NOMO-1 (cell line): Measurements from ENCODE around the gene MCC.

Source experiments
- DNase-seq, 2 experiments: peaks; one replicate each; lab custom pipeline; 2025; ENCODE audit not compliant: unreplicated experiment in 2 of 2; lab: John Stamatoyannopoulos, UW

Gene MCC

DNA sequence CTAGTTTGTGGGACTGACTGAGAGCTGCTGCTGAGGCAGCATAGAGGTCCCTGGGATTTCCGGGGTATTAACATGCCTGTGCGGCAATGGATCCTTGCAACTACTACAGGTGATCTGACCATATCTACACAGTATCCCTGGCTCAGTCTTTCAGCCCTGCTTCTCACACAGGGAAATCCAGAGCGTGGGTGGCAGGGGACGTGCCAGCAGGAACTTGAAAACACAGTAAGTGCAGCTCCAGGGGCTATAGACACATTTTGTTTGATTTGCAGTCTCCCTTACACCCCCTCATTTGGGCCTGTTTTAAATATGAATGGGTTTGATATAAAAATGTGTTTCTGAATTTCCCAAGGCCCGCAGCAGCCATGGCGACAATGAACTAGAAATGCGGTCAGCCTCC lies 302.2 kb downstream of the MCC start:
- no peak for DNase-seq

DNA sequence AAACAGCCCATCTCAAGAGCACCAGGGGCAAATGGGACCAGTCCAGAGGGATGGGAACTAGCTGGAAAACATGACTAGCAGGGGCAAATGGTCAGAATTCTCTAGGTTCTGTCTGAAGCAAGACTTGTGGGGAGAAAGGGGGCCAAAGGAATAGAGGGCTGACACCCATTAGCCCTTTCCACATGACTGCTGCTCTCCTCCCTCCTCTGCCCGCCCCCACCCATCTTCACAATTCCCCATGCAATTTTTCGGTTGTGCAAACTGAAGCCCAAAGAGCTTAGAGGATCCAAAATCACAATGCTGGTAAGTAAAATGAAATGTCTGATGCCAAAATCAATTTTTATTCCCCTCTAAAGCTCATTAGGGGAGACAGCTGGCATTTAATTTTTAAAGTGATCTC lies 304.6 kb downstream of the MCC start:
- DNase-seq = no peak

DNA sequence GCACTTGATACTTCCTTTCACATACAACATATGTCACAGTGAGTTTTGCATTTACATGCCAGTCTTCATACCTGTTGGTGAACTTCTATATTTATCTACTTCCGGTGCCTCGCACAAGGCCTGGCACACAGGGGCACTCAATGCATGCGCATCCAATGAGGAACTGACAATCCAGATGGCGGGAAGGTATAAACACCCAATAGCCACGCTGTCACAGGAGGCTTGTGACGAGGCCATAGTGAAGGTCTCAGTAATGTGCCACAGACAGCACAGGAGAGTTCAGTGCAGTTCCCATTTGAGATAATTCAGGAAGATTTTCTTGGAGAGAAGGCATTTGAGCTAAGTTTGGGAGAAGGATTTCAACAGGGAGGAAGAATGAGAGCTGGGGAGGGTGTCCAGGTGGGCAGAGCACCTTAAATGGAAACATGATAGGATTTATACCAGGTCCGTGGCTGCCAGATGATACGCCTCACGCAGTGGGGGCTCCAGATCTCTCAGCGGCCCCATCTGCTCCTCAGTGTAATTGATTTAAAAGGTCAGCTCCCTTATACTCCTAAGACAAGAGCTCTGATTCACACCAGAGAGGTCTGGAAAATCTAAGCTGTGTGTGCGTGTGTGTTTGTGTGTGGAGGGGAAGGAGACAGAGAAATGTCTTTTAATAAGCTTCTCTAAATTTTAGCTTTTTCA lies 305.5 kb downstream of the MCC start:
- DNase-seq = no peak

DNA sequence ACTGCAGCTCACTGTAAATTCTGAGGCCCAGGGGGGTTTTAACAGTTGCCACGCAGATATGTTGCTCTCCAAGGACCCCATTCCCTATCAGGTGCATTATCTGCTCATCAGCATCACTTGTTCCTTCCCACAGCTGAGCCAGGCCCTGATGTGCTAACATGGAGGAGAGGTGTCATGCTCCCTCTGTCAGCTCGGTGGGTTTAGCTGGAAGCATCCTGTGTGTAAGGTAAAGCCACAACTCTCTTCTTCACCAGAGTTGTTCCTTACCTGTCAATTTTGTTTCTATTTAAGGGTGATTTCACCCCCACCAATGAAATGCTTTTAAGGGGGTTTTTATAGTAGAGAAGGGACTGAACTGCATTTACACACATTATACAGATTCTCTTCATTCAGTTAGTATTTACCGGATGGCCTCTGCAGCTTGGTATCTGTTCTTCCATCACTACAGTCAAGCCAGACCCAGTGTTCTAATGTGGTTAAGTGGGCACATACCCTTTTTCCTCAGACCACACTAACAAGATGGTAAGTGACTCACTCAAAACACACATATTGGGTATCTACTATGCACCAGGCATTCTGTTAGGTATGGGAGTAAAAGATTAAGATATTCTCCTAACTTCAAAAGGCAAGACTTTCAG lies 306.3 kb downstream of the MCC start:
- no peak for DNase-seq

DNA sequence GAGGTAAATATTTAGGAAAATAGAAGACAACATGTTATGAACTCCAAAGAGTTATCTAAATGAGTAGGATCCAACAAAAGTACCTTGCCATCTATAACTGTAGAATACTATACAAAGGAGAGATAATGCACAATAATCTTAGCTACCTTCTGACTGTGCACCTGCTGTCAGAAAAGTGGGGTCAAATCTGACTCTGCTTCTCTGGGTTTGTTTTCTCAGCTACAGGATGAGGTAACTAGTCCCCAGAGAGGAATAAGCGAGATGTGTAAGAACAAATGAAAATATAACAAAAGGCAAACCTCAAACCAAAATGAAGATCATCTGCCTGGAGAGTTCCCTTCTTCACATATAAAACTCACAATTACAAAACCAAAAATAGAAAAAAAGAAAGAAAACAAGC lies 306.8 kb downstream of the MCC start:
- DNase-seq = no peak

DNA sequence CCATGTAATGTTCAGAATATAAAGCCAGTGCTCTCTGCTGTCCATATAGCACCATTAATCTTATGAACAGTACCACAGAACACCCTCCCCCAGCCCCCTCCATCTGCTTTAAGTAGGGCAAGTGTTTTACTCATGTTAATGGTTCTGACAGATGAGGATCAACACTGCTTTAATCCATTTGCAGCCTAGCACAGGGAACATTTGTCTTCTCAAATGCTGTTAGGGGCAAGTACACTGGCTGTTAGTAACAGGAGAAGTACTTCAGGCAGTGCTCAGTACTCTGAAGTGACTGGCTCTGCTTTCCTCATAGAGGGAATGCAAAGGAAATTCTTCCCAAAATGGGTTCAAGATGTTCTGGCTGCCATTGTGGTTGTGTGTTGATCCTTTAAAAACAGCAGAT lies 309.1 kb downstream of the MCC start:
- DNase-seq = no peak

DNA sequence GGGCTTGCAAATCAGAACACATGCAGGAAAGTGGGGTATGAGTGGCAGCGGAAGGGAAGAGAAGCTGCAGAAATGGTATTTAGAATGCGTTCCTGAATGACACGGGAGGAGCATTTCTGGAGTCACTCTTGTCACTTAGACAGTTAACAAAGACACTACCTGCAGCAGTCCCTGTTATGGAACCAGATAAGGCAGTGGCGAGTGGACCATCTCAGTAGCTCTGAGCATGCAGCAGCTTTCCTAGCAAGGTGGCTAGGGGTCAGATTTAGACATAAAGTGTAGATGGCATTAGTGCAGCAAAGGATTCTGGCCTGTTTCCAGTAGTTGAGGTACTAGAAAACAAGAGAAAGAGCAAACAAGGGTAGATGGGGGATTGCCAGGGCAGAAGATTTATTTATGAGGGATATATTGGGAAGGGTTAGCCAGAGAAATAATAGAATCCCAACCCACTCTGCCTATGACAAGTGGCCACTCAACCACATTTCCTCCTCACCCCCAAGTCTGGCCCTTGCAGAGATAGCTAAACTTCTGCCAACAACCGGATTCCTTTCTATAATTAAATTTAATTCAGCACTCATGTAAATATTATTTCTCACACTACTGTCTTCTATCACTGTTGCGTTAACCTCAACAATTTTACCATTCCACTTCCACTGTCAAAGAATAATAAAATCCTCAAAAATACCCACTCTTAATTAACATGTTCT lies 310.0 kb downstream of the MCC start:
- DNase-seq = no peak

DNA sequence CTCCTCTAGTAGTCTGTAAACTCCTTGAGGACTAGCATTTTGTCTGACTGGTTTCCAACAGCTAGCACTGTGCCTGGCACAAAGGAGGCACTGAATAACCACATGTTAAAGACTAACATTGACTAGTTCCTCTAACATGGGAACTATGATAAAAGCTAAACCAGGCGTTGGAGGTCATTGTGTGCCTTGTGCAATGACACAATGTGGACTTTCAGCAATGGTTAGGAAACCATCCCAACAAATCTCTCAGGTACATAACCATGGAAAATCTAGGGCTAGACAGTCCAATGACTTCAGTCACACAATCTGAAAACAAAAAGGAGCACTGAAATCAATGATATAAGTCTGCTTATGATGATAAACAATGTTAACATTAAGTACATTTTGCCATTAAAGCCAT lies 311.0 kb downstream of the MCC start:
- DNase-seq = no peak

DNA sequence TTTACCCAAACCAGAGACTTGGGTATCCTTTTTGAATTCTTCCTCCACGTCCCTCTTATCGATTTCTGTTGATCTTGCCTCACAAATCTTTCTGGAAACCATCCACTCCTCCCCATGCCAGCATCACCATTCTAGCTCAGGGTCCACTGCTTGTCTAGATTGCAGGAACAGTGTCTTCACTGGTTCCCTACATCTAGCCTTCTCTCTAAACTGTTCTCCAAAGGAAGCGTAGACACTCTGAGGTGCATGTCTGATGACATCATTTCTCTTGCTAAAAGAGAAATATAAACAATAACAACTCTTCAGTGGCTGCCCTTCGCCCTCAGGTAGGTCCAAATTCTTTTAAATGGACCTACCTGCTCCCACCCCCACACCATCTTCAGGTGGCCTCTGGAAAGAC lies 311.5 kb downstream of the MCC start:
- DNase-seq = no peak

DNA sequence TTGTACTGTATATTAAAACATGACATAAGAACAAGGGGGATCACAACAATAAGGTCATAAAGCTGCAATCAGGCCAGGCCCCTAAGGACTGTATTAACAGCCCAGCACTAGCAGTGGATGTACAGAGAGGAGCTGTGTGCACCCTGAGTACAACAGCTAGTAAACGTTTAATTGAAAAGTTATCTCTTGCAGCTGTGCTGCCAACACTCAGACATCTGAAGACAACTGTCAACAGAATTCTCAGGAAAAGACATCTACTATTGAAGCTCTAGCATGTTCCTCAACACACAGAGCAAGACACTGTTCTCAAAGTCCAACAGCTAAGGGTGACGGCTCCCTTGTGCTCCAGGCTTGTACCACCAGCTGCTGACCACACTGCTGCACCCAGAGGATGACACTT lies 312.1 kb downstream of the MCC start:
- no peak for DNase-seq

DNA sequence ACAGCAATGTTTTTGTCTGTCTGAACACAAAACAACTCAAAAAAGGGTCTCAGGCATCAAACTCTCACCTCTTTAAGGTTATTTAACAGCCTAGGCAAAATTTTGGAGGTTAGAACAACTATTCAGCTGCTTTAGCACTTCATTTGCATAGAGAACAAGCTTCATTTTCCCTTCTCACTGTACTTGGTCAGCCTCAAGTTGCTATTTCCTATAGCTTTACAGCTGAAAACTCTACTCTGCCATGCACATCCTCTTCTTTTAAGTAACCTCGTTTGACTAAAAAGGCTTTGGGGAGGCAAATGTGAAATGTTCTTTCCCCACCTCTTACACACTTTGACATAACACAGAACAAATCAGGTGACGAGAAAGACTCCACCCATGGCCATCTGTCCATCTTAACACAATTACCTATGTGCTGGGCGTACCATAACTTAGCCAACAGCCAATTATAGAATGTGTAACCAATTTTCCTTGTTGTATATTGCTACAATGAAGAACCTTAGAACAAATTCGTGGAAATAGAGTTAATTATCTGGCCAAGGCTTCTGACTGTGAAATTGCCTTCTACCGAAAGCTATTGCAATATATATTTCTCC lies 315.9 kb downstream of the MCC start:
- no peak for DNase-seq

DNA sequence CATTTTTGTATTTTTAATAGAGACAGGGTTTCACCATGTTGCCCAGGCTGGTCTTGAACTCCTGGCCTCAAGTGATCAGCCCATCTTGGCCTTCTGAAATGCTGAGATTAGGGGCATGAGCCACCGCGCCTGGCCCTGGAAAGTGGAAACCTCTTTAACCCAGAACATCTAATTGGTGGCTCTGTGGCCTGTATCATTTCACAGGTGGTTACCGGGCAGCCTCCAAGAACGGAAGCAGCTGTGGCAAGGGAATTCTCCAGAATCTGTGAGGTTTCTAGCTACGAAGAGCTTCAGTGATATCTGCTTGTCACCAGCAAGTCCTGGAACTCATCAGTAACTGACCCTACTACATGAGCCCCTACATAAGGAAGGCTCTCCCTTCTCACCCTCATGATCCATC lies 316.7 kb downstream of the MCC start:
- no peak for DNase-seq

DNA sequence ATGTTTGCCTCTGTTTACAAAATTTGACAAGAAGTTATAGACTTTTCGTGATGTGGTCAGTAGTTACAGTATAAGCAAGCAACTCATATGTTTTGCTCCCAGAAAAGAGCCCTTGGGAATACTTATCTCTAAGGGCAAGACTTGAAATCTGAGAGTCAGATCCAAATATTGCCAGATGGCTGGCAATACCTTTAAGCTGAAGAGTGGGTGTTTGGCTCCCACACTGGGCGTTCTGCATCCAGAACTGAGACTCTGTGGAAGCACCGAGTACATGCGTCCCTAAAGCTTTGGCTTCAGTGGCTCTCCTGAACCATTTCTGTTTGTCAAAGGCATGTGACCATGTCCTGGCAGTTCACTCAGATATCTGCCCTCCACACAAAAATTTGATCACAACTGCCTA lies 317.5 kb downstream of the MCC start:
- no peak for DNase-seq

DNA sequence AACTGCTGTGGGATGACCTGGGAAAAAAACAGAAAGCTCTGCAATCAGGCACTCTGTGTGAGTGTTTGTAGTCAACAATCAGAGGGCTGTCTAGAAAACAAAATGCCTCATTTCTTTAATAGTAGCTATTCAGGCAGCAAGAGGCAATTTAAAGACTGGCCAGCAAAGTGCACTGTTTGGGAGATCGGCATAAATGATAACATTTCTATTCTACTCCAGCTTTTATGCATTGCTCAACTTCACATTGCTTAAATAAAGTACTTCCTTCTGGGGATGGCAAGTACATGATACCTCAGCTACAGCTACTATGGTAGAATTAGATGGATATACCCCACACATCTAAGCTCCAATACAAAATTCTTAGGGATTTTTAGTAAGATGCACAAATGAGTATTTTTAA lies 318.5 kb downstream of the MCC start:
- DNase-seq = no peak

DNA sequence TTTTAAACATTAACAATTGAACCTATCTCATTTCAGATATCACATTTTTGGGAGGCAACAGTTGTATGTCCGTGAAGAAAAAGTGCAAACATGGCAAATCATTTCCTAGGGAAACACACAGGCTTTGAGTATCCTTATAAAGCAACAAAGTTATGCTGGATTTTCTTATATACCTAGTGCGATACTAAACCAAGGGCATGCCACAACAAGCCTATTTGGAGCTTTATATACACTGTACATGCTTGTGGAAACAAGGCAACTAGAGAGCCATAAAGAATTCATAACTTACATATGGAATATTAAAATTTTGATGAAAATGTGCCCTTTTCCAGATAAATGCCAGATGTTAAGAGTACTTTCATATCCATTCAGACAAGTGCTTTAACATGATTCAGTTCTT lies 320.3 kb downstream of the MCC start:
- no peak for DNase-seq

DNA sequence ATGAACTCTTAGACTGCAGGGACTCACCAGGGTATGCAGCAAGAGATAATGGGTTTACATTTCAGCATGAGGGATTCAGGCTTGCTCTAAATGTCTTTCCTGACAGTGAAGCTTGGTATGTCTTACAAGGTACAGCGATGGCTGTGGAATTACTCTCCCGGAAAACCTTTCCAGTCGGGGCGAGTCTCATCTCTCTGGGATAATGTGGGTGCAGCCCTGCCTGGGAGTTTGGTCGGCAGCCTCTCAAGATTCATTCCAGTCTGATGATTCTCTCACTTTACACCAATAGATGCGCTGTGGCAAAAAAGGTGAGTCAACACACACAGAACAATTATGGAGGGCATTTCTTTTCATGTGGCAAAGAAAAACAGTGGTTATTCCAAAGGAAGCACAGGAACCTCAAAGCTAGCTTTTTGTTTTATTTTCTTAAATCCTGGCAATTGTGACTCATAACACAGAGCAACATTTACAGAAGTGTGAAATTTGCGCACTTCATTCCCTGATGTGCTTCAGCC lies 321.3 kb downstream of the MCC start:
- DNase-seq = no peak

DNA sequence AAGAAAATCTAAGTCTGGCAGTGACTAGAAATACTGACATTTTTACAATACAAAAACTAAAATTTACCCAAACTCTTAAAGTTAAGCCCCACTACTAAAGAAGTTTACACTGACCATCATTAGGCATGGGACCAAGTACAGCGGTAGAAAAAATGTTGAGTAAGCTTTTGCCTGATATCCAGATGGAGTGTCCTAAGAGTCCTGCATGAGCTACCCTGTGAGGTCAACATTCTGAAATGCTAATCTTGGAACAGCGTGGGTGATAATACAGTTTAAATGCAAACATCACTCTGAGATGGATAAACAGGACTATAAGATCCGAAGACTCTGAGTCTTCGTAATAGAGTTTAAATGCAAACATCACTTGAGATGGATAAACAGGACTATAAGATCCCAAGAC lies 322.0 kb downstream of the MCC start:
- no peak for DNase-seq

DNA sequence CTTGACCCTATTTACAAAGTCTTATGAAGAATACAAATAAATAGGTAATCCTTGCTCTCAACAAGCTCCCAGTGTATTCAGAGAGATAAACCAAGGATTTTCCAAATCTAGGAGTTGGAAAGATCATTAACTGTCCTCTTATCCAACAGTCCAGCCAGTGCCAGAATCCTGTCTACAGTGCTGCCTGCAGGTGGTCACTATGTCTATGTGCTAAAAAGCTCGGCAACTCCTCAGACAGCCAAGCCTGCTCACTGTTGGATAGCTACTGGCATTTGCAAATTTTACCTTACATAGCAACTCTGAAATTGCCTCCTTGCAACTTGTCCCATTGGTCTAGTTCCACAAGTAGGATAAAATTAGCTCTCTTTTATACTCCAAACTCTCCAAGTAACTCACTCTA lies 324.2 kb downstream of the MCC start:
- no peak for DNase-seq

DNA sequence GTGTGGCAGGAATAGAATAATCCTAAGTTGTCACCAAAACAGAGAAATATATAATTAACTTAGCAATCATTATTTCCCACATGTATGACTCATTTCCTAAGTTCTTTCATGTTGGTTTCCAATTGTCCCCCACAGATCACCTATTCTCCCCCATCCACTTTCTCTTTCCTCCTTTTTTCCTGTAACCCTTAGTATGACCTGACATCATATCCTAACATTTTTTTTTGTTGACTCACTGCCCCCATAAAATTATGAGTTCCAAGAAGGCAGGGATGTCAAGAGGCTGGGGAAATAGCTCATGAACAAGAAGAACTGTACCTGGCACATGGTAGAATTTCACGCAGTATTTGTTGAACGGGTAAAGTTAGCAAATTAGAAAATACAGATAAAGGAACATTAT lies 324.9 kb downstream of the MCC start:
- no peak for DNase-seq

DNA sequence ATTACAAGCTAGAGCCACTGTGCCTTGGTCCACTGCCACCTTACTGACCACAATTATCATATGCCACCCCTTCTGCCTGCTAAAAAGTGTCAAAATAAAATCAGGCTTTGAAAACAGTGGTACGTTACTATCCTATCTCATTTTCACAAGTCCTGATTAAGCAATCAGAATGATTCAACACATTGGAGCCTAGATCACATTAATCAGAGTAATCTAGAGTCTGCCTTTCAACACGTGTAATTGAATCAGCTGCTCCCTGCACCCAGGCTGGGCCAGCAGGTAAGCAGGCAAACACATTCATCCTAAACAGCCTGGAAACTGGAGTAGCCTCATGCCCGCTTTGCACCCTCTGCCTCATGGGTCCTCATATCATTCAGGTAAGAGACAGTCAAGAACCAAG lies 325.5 kb downstream of the MCC start:
- no peak for DNase-seq

DNA sequence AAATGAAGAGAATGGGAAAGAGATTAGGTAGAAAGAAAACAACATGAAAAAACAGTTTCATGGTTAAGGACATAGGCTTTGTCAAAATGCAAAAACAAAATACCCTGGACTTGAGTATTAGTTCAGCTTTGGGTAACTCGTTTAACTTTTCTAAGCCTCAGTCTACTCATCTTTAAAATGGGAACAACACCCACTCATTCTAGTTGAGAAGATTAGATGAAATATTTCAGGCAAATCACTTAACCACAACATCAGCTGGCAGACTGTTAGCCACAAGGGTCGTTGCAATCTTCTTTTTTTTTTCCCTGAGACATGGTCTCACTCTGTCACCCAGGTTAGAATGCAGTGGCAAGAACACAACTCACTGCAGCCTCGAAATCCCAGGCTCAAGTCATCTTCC lies 326.0 kb downstream of the MCC start:
- DNase-seq = no peak

DNA sequence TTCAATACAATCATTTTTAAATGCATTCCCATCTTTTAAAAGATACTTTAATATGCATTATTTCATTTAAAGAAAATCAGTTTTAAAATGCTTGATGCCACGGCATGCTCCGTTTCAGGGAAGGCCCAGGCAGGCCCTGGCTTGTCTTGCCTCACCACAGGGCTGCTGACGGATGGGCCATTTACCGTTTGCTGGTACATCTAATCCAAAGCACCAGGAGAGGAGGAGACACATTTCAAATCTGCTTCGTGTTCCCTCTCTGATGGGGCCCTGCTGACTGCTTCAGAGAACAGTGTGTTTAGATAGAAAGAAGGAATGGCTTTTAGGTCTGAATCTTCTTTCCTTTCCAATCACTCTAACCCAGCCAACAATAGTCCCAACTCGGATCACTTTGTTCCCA lies 326.4 kb downstream of the MCC start:
- DNase-seq = no peak
